GM12891 (cell line): Measurements from ENCODE around the gene NAV2.

Source experiments
- PAX5 ChIP-seq: IDR thresholded peaks from 2 replicates; pipeline ENCODE4 v1.6.1; 2011; ENCODE audit warnings: low read length, moderate library complexity, mild to moderate bottlenecking; ENCODE audit not compliant: insufficient read depth, severe bottlenecking
- POLR2A ChIP-seq: IDR thresholded peaks from 2 replicates; pipeline ENCODE4 v1.6.1; 2011; ENCODE audit warnings: low read depth, low read length, control low read depth
- POLR2AphosphoS5 ChIP-seq: IDR thresholded peaks from 2 replicates; pipeline ENCODE4 v1.6.1; 2011; ENCODE audit warnings: low read depth, low read length, control low read depth
- POU2F2 ChIP-seq: IDR thresholded peaks from 2 replicates; pipeline ENCODE4 v1.6.1; 2011; ENCODE audit warnings: low read depth, mild to moderate bottlenecking, control low read depth, low read length, moderate library complexity
- SPI1 ChIP-seq: IDR thresholded peaks from 2 replicates; pipeline ENCODE4 v1.6.1; 2011; ENCODE audit warnings: low read depth, low read length, control low read depth
- TAF1 ChIP-seq: IDR thresholded peaks from 2 replicates; pipeline ENCODE4 v1.6.1; 2011; ENCODE audit warnings: low read depth, low read length, control low read depth

- TF ChIP-seq POLR2A (no peak), PAX5 (no peak), POLR2AphosphoS5 (no peak), TAF1 (no peak), SPI1 (no peak), POU2F2 (no peak)
Measured at GRCh38 chr11:20095189-20095588, 382.6 kb downstream of the NAV2 start.
